Measurements from ENCODE around the gene TGIF1.

TGIF1 gene

DNA sequence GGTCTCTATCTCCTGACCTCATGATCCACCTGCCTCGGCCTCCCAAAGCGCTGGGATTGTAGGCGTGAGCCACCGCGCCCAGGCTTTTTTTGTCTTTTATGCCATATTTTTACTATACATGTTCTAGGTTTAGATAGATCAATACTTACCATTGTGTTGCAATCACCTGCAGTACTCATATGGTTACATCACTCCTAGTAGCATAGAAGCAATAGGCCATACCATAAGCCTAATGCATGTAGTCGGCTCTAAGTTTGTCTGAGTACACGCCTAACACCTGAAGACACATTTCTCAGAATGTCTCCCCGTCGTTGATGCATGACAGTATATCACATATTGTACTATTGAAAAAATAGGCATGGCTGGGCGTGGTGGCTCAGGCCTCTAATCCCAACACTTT lies 27.1 kb upstream of the TGIF1 start:
- no peak overlapping the region for H3K4me3 Mint-ChIP-seq
- no peaks in the 10 kb centered on the region for H3K9me3 Mint-ChIP-seq
- no peaks in the 10 kb centered on the region for H3K4me1 Mint-ChIP-seq
- H3K27ac Mint-ChIP-seq: no peak overlapping the region
- no peaks in the 10 kb centered on the region for H3K36me3 Mint-ChIP-seq
- no peaks in the 10 kb centered on the region for H3K27me3 Mint-ChIP-seq

DNA sequence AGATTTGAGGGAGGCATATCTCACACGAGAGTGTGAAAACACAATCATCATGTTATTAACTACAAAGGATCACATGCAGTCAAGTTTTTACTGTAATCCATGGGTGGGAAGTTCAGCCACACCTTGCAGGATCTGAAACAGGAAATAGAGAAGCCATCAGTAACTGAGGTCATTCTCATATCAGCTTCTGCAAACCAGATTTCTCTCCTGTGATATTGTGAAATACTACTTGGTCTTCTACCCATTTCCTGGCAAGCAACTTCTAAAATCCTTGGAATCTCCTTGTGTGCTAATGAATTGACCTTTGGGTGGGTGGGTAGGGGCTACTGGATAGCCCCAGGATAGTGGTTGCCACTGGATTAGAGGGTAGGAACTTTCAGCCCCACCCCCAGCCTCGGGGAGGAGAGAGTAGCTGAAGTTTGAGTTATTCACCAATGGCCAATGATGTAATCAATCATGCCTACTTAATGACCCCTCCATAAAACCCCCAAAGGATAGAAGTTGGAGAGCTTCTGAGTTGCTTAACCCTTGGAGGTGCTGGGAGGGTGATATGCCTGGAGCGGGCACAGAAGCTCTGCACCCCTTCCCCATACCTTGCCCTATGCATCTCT lies 25.6 kb upstream of the TGIF1 start:
- Mint-ChIP-seq H3K4me1 (no peaks in the 10 kb centered on the region), H3K4me3 (no peak overlapping the region), H3K27ac (no peak overlapping the region), H3K27me3 (no peaks in the 10 kb centered on the region), H3K36me3 (no peaks in the 10 kb centered on the region), H3K9me3 (no peaks in the 10 kb centered on the region)

DNA sequence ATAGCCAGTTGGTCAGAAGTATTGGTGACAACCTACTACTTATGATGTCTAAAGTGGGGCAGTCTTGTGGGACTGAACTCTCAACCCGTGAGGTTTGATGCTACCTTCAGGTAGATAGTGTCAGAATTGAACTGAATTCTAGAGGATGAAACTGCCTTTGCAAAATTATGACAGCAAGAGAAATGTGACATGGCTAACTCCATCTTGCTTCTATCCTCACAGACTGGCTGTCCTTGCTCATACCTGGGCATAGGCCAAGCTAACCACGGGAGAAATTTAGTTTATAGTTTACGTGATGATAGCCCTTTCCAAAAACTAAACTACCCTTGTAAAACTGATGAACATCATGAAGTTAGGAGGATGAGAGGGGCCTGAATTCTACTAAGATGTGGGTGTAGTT lies 24.9 kb upstream of the TGIF1 start:
- H3K27me3 Mint-ChIP-seq: no peaks in the 10 kb centered on the region
- H3K36me3 Mint-ChIP-seq: no peaks in the 10 kb centered on the region
- H3K27ac Mint-ChIP-seq: no peak overlapping the region
- H3K4me3 Mint-ChIP-seq: no peak overlapping the region
- H3K9me3 Mint-ChIP-seq: no peaks in the 10 kb centered on the region
- no peaks in the 10 kb centered on the region for H3K4me1 Mint-ChIP-seq

DNA sequence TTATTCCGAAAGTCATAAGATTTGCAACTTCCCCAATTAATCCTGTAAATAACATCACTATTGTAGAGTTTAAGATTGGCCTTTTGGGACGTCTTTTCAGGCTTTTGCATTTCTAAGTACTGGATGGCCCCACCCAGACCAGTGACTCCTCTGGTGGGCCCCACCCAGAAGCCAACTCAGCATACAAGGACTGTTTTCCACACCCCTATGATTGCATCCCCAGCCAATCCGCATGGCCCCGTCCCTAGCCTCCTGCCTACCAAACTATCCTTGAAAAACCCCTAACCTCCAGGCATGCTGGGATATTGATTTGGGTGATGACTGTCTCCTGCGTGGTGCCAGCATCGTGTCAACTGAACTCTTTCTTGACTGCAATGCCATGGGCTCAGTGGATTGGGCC lies 24.5 kb upstream of the TGIF1 start:
- H3K36me3 Mint-ChIP-seq: no peaks in the 10 kb centered on the region
- no peaks in the 10 kb centered on the region for H3K27me3 Mint-ChIP-seq
- H3K4me3 Mint-ChIP-seq: no peak overlapping the region
- no peaks in the 10 kb centered on the region for H3K9me3 Mint-ChIP-seq
- no peaks in the 10 kb centered on the region for H3K4me1 Mint-ChIP-seq
- no peak overlapping the region for H3K27ac Mint-ChIP-seq

DNA sequence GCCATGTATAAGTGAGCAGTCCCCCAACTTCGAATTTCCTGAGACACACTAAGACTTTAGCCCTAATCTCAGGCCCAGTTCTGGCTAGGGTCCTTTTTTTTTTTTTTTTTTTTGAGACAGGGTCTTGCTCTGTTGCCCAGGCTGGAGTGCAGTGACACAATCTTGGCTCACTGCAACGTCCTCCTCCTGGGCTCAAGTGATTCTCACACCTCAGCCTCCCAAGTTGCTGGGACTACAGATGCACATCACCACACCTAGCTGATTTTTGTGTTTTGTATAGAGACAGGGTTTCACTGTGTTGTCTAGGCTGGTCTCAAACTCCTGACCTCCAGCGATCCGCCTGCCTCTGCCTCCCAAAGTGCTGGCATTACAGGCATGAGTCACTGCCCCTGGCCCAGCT lies 23.9 kb upstream of the TGIF1 start:
- Mint-ChIP-seq H3K36me3 (no peaks in the 10 kb centered on the region), H3K27ac (no peak overlapping the region), H3K9me3 (no peaks in the 10 kb centered on the region), H3K27me3 (no peaks in the 10 kb centered on the region), H3K4me3 (no peak overlapping the region), H3K4me1 (no peaks in the 10 kb centered on the region)

DNA sequence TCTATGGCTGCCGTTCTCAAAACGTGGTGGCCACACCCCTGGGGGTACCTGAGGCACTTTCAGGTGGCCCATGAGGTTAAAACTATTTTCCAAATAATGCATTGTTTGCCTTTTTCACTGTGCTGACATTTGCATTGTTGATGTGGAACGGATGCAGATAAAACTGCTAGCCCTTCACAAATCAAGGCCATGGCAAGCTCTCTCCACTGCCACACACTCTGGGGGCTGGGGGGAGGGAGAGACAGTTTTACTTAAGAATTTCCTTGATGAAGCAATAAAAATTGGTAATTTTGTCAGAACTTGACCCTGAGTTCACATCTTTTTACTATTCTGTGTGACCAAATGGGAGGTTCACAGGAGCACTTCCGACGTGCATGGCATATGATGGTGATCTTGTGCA lies 22.0 kb upstream of the TGIF1 start:
- Mint-ChIP-seq H3K27ac (no peak overlapping the region), H3K4me3 (no peak overlapping the region), H3K4me1 (no peaks in the 10 kb centered on the region), H3K36me3 (no peaks in the 10 kb centered on the region), H3K9me3 (no peaks in the 10 kb centered on the region), H3K27me3 (no peaks in the 10 kb centered on the region)

DNA sequence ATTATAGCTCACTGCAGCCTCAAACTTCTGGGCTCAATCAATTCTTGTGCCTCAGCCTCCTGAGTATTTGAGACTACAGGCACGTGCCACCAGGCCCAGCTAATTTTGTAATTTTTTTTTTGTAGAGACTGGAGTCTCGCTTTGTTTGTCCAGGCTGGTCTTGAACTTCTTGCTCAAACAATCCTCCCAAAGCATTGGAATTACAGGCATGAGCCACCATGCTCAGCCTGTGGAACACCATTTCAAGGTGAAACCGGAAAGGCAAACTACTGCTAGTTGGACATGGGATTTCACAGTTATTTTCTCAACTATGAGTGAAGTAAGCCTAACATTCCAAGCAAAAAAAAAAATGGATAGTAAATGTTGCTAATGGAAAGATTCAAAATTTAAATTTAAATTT lies 20.9 kb upstream of the TGIF1 start:
- H3K9me3 Mint-ChIP-seq: no peaks in the 10 kb centered on the region
- no peaks in the 10 kb centered on the region for H3K36me3 Mint-ChIP-seq
- no peaks in the 10 kb centered on the region for H3K27me3 Mint-ChIP-seq
- H3K4me1 Mint-ChIP-seq: no peaks in the 10 kb centered on the region
- no peak overlapping the region for H3K27ac Mint-ChIP-seq
- no peak overlapping the region for H3K4me3 Mint-ChIP-seq

DNA sequence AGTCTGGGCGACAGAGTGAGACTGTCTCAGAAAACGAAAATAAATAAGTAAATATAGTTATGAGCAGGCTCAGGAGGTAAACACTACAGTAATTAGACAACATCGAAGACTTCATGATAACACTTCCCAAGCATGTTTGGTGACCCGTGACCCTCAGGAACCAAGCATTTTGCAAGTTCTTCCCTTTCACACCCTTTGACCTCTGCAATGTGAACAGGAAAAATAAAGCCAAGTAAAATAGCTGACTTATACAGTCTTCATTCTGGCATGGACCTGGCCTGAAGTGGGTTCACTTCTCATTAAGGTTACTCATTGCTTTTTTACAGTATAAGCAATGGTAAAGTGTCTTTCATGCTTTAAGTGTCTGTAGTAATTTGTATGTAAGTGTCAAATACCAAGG lies 15.3 kb upstream of the TGIF1 start:
- Mint-ChIP-seq H3K4me3 (no peak overlapping the region), H3K36me3 (no peaks in the 10 kb centered on the region), H3K27me3 (no peaks in the 10 kb centered on the region), H3K9me3 (no peaks in the 10 kb centered on the region), H3K27ac (no peak overlapping the region), H3K4me1 (no peaks in the 10 kb centered on the region)

DNA sequence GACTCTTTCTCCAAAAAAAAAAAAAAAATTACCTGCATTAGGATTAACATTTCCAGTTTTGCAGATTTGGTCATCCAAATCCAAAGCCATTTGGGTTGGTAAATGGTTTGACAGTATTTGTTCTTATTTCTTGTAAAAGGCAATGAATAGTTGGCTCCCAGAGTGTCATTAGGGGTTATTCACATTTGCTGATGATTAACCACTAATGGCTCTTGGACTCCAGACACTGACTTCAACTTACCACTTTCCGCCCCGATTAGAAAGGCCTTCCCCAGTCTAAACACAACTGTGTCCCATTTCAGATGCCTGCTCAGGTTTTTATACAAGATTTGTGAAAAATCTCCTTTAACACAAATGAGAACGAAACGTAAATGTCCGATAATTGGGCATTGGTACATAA lies 9.6 kb upstream of the TGIF1 start:
- H3K4me3 Mint-ChIP-seq: no peak overlapping the region
- H3K36me3 Mint-ChIP-seq: no peaks in the 10 kb centered on the region
- H3K9me3 Mint-ChIP-seq: no peaks in the 10 kb centered on the region
- H3K4me1 Mint-ChIP-seq: peaks cover 7% of the 10 kb centered on the region
- no peak overlapping the region for H3K27ac Mint-ChIP-seq
- no peaks in the 10 kb centered on the region for H3K27me3 Mint-ChIP-seq

DNA sequence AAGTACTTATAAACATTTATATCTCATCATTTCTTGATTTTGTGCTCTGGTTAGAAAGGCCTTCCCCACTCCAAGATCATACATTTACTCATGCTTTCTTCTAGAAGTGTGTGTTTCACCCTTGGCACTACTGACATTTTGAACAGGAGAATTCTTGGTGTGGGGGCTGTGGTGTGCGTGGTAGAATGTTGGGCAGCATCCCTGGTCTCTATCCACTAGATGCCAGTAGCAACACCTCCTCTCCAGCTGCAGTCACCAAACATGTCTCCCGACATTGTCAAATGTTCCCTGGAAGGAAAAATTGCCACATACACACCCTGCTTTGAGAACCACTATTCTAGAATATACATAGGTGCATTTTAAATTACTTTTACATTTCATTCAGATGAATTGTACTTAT lies 8.7 kb upstream of the TGIF1 start:
- Mint-ChIP-seq H3K27me3 (no peaks in the 10 kb centered on the region), H3K36me3 (no peaks in the 10 kb centered on the region), H3K27ac (no peak overlapping the region), H3K4me1 (peaks cover 7% of the 10 kb centered on the region), H3K9me3 (no peaks in the 10 kb centered on the region), H3K4me3 (no peak overlapping the region)

DNA sequence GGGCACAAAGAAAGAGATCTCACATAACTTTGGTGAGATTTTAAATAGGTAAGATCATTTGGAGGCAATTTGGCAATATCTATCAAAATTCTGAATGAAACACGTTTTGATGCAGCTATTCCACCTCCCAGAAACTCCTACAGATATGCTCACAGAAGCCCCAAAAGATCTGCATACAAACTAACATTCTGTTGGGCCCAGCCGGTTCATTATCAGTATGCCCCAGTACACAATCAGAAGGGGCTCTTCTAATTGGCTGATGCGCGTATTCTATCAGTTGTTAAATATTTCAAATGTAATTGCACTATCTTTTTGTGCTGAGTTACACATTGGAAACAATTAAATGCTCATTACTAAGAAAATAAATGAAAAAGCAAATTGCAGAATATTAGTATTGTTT lies 7.1 kb upstream of the TGIF1 start:
- H3K4me1 Mint-ChIP-seq: peaks cover 23% of the 10 kb centered on the region
- no peak overlapping the region for H3K4me3 Mint-ChIP-seq
- no peak overlapping the region for H3K27ac Mint-ChIP-seq
- H3K27me3 Mint-ChIP-seq: no peaks in the 10 kb centered on the region
- no peaks in the 10 kb centered on the region for H3K9me3 Mint-ChIP-seq
- H3K36me3 Mint-ChIP-seq: no peaks in the 10 kb centered on the region

DNA sequence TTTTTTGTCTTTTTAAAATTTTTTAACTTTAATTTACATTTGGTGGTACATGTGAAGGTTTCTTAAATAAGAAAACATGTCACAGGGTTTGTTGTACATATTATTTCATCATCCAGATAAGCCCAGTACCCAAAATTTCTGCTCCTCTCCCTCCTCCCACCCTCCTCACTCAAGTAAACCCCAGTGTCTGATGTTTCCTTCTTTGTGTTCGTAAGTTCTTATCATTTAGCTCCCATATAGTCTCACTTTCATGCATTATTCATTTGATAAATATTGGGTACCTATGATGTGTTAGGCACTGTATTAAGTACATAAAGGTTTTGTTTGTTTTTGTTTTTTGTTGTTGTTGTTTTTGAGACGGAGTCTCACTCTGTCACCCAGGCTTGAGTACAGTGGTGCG lies 5.7 kb upstream of the TGIF1 start:
- Mint-ChIP-seq H3K9me3 (no peaks in the 10 kb centered on the region), H3K4me3 (no peak overlapping the region), H3K36me3 (no peaks in the 10 kb centered on the region), H3K27ac (no peak overlapping the region), H3K4me1 (peaks cover 30% of the 10 kb centered on the region), H3K27me3 (no peaks in the 10 kb centered on the region)

DNA sequence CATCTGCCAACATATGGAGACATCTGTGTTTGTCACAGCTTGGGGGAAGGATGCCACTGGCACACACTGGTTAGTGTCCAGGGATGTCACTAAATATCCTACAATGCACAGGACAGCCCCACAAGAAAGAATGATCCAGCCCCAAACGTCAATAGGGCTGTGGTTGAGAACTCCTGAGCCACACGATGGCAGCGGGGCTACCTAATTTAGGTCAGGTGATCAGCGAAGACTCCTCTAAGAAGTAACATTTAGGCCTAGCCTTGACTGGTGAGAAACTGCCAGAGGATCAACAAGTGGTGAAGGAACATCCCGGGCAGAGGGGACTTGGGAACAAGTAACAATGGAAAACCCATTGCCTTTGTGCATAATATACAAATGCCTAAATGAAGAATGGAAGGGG lies 5.0 kb upstream of the TGIF1 start:
- Mint-ChIP-seq H3K4me1 (peaks cover 30% of the 10 kb centered on the region), H3K9me3 (no peaks in the 10 kb centered on the region), H3K36me3 (no peaks in the 10 kb centered on the region), H3K4me3 (no peak overlapping the region), H3K27ac (no peak overlapping the region), H3K27me3 (no peaks in the 10 kb centered on the region)

DNA sequence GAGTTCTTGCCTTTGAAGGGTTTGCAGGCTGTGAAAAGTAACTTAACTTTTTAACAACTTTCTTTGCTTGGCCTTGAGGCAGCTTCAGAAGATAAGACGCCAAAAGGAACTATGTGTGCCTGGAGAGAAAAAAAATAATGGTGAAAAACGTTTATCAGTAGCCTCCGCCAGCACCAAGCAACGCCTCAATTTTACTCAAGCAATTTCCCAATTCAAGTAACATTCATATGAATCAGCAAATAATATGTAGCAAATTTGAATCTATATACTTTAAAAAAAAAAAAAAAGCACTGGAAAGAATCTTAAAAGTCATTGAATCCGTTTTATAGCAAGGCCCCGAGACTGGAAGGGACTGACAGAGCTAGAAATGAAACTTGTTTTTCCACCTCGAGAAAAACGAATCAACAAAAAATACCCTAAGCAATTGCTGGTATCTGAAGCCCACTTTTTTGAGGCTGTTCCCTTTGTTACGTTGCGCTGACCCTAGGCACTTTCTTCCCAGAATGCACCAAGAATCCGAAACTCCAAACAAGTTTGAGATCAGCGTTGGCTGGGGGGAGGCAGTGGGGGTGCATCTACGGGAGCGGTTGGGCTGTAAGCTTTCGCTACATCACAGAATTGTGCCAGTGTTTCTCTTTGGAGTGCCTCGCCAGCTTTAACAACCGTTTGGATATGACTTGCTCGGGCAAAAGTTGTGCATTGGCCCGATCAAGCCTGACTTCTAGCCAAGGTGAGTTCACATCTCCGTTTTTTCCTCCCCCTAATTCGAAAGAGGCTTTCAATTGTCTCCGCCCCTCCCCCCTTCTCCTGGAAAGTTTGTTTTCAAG lies 2.7 kb upstream of the TGIF1 start:
- H3K27me3 Mint-ChIP-seq: no peaks in the 10 kb centered on the region
- H3K4me3 Mint-ChIP-seq: peak overlapping the region; percentile 91
- H3K27ac Mint-ChIP-seq: peak overlapping the region; percentile 94
- H3K9me3 Mint-ChIP-seq: no peaks in the 10 kb centered on the region
- H3K4me1 Mint-ChIP-seq: peaks cover 28% of the 10 kb centered on the region
- H3K36me3 Mint-ChIP-seq: peaks cover 2% of the 10 kb centered on the region

DNA sequence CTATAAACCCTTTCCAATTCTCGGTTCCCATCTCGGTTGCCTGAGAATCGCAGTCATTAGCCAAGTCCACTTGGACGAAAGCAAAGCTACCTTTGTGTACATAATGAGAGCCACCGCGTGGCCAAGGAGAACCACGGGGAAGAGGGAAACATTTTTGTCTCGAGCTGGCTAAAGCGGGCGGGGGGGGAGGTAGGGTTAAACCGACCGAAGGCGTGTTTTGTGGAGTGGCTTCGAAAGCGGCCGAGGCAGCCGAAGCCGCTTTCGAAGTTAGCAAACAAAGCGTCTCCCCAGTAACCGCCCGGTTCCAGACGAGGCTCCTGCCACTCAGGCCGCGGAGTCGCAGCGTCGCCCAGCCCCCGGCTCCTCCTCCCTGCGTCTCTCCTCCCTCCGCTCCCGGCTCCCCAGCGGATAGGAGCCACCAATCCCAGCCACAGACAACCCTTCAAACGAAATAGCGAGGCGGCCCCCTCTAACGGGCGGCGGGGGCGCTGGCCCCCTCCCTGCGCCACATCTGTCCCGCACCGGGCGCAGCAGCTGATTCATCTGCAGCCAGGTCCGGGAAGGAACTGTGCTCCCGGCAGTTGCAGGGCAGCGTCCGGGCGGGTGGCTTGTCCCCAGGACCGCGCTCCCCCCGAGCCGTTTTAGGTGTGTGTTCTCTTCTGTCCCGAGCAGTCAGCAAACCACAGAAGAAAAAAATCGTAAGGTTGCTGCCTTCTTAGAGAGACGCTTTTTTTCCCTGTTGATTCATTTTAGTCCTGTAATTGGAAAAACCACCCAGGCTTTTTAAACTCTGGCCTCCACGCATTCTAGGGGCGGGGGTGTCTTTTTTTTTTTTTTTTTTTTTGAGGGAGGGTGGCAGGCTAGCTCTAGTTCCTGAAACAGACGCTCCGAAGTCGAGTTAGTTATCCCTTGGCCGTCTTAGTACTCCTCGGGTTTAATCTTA lies 1.8 kb upstream of the TGIF1 start:
- Mint-ChIP-seq H3K27me3 (no peaks in the 10 kb centered on the region), H3K4me1 (peaks cover 36% of the 10 kb centered on the region), H3K9me3 (no peaks in the 10 kb centered on the region), H3K27ac (peak overlapping the region; percentile 94), H3K4me3 (peak overlapping the region; percentile 91), H3K36me3 (peaks cover 2% of the 10 kb centered on the region)

Data from activated naive CD4-positive, alpha-beta T cell treated with anti-CD3 and anti-CD28 coated beads, Interleukin-2, amount 50 U/mL, for 24 hours (primary cell).